ENCODE results near the gene PLXNA2. TPM values are rescaled to one million over a fixed set of nuclear protein-coding genes. Genes with fewer than 3 reads are reported as not detected.

Gene PLXNA2
- total RNA-seq, 6 experiments from 2014 or later: 20.9 to 29.9 (median 28.1) TPM

GRCh38 chr1:208206092-208206698 is 38.0 kb downstream of the PLXNA2 start:
- H3K27ac Mint-ChIP-seq: no peak overlapping the region
- TF ChIP-seq CTCF (IDR thresholded peaks at IDR 0.05): no peak
- no peak for DNase-seq

DNA sequence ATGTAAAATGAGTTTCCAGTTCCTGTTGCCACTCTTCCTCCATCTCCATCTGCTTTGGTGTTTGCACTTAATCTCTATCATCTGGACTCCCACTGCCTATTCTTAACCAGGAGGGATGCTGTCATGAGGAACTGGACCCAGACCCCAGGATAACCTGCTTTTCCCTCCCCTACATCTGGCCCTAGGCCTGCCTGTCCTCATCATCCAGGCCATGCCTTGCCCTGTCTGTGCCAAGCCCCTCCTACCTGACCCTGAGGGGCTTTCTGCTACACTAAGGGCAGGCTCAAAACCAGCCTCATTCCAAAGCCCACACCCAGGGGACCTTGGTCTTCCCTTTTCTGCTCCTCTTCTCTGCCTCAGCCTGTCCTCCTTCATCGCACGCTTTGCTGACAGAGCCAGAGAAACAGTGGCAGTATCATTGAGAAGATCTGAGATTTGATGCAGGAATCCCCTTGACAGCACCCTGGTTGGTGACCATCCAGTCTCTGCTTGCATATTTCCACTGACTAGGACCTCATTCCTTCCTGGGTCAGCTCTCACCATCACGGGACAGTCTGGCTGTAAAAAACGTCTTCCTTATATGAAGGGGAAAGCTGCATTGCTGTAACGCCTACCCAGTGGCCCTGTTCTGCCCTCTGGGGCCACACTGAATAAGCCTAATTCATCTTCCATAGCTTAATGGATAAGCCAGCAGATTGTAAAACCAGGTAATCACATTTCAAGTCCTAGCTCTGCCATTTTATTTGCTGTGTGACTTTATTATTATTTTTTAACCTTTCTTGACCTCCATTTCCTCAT is 38.8 kb downstream of the PLXNA2 start:
- H3K4me1 Mint-ChIP-seq (ENCODE audit: low read depth): peaks cover 17% of the 10 kb centered on the region; the same call in 1 of the 2 replicates
- no peak for DNase-seq
- no peaks in the 10 kb centered on the region for H3K9me3 Mint-ChIP-seq
- no peak for TF ChIP-seq CTCF (IDR thresholded peaks at IDR 0.05)
- no peaks in the 10 kb centered on the region for H3K27me3 Mint-ChIP-seq (ENCODE audit: insufficient read depth)
- H3K4me3 Mint-ChIP-seq: no peak overlapping the region
- no peak overlapping the region for H3K27ac Mint-ChIP-seq
- peaks cover 14% of the 10 kb centered on the region for H3K36me3 Mint-ChIP-seq (ENCODE audit: low read depth)

More at GRCh38 chr1:208206092-208206698, 38.0 kb downstream of the PLXNA2 start:
- no peaks in the 10 kb centered on the region for H3K9me3 Mint-ChIP-seq
- H3K27me3 Mint-ChIP-seq (ENCODE audit: insufficient read depth): no peaks in the 10 kb centered on the region
- peaks cover 20% of the 10 kb centered on the region for H3K36me3 Mint-ChIP-seq (ENCODE audit: low read depth)
- no peak overlapping the region for H3K4me3 Mint-ChIP-seq
- peaks cover 9% of the 10 kb centered on the region; the same call in 1 of the 2 replicates for H3K4me1 Mint-ChIP-seq (ENCODE audit: low read depth)

GRCh38 chr1:208204779-208205178 is 39.4 kb downstream of the PLXNA2 start:
- Mint-ChIP-seq H3K4me3 (no peak overlapping the region), H3K4me1 (ENCODE audit: low read depth) (peaks cover 23% of the 10 kb centered on the region; the same call in 1 of the 2 replicates), H3K27me3 (ENCODE audit: insufficient read depth) (no peaks in the 10 kb centered on the region), H3K9me3 (no peaks in the 10 kb centered on the region), H3K36me3 (ENCODE audit: low read depth) (peaks cover 20% of the 10 kb centered on the region), H3K27ac (no peak overlapping the region)
- DNase-seq: no peak
- no peak for TF ChIP-seq CTCF (IDR thresholded peaks at IDR 0.05)

DNA sequence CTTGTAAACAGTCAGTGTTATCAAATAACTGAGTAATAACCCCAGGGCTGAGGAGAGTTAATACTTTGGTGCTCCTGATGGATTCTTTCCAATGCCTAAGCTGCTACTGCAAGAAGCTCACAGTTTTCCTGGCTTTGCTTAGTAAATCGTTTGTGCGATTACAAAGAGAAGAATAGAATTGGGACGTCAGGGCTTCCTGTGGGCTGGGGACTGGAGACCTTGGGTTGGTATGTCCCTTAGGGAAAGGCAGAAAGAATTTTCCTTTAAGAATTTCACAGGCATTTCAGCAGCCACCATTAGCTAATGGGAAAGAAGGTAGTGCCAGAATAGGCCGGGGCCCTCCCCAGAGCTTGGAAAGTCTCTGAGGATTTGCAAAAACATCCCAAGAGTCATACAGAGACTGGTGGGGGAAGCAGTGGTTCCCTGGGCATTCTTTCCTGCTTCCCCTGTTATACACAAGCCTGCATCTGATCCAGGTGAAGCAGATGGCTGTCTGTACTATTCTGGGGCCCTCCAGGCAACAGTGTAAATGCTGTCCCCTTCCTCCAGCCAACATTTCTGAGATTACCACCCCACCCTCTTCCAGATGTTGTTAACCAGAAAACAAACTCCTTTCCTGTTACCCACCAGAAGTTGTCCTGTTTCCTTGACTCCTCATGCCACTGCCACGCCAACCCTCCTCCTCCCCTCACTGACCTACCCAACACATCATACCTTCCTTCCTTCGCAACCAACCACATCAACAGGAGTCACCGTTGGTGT is 40.2 kb downstream of the PLXNA2 start:
- no peaks in the 10 kb centered on the region for H3K9me3 Mint-ChIP-seq

More for the DNA sequence above, 40.2 kb downstream of the PLXNA2 start:
- DNase-seq: no peak
- Mint-ChIP-seq H3K4me1 (ENCODE audit: low read depth) (peaks cover 24% of the 10 kb centered on the region; the same call in 1 of the 2 replicates), H3K4me3 (peak overlapping the region; percentile 26; the same call in 1 of the 2 replicates), H3K36me3 (ENCODE audit: low read depth) (peaks cover 24% of the 10 kb centered on the region), H3K27ac (no peak overlapping the region), H3K27me3 (ENCODE audit: insufficient read depth) (no peaks in the 10 kb centered on the region)
- no peak for TF ChIP-seq CTCF (IDR thresholded peaks at IDR 0.05)
